Myocyte (in vitro differentiated cells): ENCODE measurements around the gene HPCAL1. TPM values are rescaled to one million over a fixed set of nuclear protein-coding genes. Genes with fewer than 3 reads are reported as not detected.

Experiments
- DNase-seq: peaks from one replicate; pipeline ENCODE4 v3.0.0-alpha.2; 2012; ENCODE audit warnings: low read depth
- total RNA-seq: library from RNA; depleted of rRNA; stranded (reverse); fragments of >200 nt; gene quantifications from 2 replicates; pipeline ENCODE4 v1.2.3, GENCODE V29; 2014

Gene HPCAL1
- total RNA-seq, 1 donor from 2014 or later, result 91.6 TPM

GRCh38 chr2:10368491-10369231 is 66.0 kb downstream of the HPCAL1 start:
- DNase-seq, result no peak

- no peak for DNase-seq
Measured at GRCh38 chr2:10369269-10370255, 66.9 kb downstream of the HPCAL1 start.

GRCh38 chr2:10370390-10370789 is 67.7 kb downstream of the HPCAL1 start:
- DNase-seq, result no peak

DNA sequence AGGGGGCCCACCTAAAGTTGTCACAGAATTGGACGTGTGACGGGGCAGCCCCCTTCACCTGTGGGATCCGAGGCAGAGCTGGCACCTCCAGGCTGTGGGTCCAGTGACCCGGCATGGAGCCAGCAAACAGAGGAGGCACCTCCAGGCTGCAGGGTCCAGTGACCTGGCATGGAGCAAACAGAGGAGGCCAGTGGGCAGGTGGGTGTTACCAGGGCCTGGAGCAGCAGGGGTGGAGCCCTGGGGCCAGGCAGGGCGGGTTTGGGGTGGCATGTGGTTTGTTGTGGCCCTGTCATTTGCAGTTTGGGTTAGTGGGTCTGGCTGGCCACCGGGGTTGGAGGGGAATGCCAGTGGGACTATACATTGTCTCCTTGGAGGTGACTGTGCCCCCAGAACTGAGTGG is 68.2 kb downstream of the HPCAL1 start:
- DNase-seq, result no peak

- DNase-seq, result no peak
Measured at GRCh38 chr2:10371441-10372196, 68.9 kb downstream of the HPCAL1 start.

- DNase-seq, result no peak
Measured at GRCh38 chr2:10372203-10372861, 69.6 kb downstream of the HPCAL1 start.

DNA sequence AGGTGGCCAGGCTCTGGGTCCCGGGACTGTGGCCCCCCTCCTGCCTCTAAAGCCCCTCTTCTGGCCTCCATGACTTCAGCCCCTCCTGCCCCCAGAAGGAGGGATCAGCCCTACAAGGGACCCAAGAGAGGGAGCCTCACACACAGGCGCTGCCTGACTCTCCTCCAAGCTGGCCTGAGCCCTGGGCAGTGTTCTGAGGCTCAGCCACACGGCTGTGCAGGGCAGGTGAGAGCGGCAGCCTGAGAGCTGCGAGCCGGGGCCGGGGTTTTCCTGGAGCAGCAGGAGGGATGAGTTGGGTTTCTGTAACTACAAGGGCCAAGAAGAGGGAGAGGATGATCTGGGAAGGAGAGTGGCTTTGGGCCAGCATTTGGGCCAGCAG is 70.1 kb downstream of the HPCAL1 start:
- DNase-seq, result no peak

- DNase-seq, result no peak
Measured at GRCh38 chr2:10373931-10374330, 71.2 kb downstream of the HPCAL1 start.

DNA sequence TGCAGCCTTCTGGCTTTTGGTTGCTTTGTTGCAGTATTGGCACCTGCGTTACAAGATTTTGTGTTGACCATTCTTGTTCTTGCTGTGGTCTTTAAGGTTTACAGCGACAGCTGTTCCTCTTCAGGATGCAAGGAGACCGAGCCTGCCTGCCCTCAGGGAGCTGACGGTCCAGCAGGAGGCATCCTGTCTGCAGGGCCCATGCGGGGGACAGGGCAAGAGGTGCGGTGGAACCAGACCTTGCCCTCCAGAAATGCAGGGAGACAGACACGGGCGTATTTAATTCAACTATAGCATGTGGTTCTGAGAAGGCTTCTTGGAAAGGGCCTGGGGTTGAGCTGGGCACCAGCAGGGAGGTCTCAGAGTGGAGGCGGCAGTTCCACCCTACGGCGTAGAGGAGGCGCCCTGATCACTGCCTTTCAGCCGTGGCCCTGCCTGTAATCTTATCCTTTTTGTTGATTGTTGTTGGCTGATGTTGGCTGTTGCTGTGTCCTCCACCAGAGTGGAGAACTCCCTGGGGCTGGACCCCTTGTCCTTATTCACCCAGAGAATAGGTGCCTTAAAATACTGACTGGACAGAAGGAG is 71.7 kb downstream of the HPCAL1 start:
- DNase-seq, result no peak

- no peak for DNase-seq
Measured at GRCh38 chr2:10375570-10376281, 73.0 kb downstream of the HPCAL1 start.

DNA sequence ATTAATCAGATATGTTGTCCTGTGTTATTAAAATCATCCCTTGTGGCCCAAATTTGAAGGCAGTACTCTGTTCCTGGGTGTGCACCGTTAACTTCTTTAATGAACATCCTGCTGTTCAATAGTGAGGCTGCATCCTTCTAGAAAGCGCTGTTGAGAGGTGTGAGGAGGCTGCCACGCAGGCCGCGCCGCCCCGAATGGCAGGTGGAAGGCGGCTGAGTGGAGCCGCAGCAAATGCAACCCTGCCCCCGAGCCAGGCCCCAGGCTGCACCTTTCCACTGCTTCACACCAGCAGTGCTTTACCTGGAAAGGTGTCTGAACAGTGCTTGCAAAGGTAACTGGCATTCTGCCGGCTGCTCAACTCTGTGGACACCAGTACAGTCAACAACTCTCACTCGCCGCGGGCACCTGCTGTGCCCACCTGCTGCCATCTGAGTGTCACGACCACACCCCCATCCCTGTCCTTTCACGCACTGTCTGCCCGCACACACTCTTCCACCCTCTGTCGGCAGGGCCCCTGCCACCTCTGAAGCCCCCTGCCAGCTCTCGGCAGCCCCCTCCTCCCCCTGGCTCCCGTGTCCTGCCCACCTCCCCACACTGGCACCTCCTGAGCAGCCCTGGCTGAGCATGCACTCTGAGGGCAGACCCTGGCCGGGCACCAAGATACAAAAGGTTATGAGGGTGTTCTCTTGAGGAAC is 74.5 kb downstream of the HPCAL1 start:
- no peak for DNase-seq

DNA sequence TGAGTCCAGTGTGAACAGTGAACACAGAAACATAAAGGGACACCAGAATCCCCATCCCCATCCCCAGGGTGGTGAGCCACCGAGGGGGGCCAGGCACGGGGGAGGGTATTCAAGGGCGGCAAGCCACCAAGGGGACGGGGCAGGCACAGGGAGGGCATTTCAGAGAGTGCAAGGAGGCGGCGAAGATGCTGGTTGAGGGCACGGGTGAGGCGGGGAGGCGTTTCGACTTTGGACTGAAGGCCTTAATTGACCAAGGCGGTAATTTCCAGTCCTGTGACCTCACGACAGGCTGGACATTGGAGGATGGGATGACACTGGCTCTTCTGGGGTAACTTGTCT is 75.0 kb downstream of the HPCAL1 start:
- no peak for DNase-seq

- peak; percentile 28 for DNase-seq
Measured at GRCh38 chr2:10378189-10378588, 75.5 kb downstream of the HPCAL1 start.

GRCh38 chr2:10380048-10380926 is 77.6 kb downstream of the HPCAL1 start:
- no peak for DNase-seq

DNA sequence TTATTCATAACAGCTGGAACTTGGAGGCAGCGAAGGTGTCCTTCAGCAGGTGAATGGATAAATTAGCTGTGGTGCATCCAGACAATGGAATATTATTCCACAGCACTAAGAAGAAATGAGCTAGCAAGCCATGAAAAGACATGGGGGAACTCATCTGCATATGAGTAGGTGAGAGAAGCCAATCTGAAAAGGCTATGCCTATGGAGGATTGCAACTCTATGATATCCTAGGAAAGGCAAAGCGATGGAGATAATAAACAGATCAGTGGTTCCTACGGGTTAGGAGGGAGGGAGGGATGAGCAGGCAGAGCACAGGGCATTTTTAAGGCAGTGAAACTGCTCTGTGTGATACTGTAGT is 79.3 kb downstream of the HPCAL1 start:
- DNase-seq, result no peak

- DNase-seq, result no peak
Measured at GRCh38 chr2:10382354-10383061, 79.8 kb downstream of the HPCAL1 start.

DNA sequence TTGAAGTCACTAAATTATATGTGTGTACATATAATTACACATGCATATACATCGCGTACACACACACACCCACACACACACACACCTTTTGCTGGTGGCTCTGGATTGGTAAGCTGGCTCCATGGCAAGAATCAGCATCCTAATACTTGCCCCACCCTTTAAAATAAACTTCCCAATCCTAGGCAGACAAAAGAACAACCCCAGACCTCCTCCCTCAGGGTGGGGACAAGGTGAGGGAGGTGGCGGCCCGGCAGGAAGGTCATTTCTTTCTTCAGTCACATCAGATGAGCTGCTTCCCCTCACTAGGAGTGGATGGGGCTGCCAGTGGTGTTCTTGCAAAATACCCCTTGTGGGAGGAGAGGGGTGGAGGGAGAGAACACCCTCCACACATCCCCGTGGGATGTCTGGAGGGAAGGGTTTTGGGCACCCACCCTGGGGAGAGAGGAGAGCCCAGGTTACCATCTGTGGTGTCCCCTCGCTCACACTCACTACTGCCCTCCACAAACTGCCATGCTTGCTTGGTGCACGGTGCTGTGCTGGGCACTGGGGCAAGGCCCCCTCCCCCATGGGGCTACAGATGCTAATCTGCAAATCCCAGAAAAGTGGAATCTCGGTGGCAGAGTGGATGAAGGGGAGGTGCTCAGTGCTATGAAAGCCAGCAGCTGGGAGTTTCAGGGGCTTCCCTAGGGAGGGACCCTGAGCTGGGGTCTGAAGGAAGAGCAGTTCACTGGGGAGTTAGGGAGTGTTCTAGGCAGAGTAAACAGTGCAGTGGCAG is 81.4 kb downstream of the HPCAL1 start:
- no peak for DNase-seq
